WTC11 (cell line): ENCODE results near the gene SYT7.

Experiments used
- AR ChIP-seq: fragments of 250-450 bp; sonication (Bioruptor Pico); IDR thresholded peaks from 2 replicates; pipeline ENCODE4 v1.9.0; 2021; ENCODE audit warnings: mild to moderate bottlenecking
- CTCF ChIP-seq: fragments of 200-600 bp; IDR thresholded peaks from 2 replicates; pipeline ENCODE4 v1.8.0; 2022; ENCODE audit warnings: antibody characterized with exemption
- EMX1 ChIP-seq: fragments of 250-450 bp; sonication (Bioruptor Pico); IDR thresholded peaks from 2 replicates; pipeline ENCODE4 v1.8.0; 2021; ENCODE audit warnings: mild to moderate bottlenecking
- ETV6 ChIP-seq: sonication (generic); formaldehyde crosslinking; IDR thresholded peaks from 2 replicates; pipeline ENCODE4 v1.8.1; 2022; ENCODE audit warnings: mild to moderate bottlenecking, missing genetic modification reagents
- FOXK1 ChIP-seq: sonication (generic); formaldehyde crosslinking; IDR thresholded peaks from 2 replicates; pipeline ENCODE4 v1.8.0; 2022; ENCODE audit warnings: mild to moderate bottlenecking, moderate library complexity, missing genetic modification reagents
- FOXP4 ChIP-seq: sonication (generic); formaldehyde crosslinking; IDR thresholded peaks from 2 replicates; pipeline ENCODE4 v1.8.0; 2022; ENCODE audit warnings: mild to moderate bottlenecking, missing genetic modification reagents
- PREB ChIP-seq: sonication (generic); formaldehyde crosslinking; IDR thresholded peaks from 2 replicates; pipeline ENCODE4 v1.8.1; 2022; ENCODE audit warnings: mild to moderate bottlenecking, missing genetic modification reagents, moderate library complexity, borderline replicate concordance

- TF ChIP-seq PREB (CRISPR knock-in tag) (no peak), FOXK1 (CRISPR knock-in tag) (no peak), CTCF (no peak), EMX1 (CRISPR knock-in tag) (no peak), FOXP4 (CRISPR knock-in tag) (no peak), ETV6 (no peak), AR (CRISPR knock-in tag) (no peak)
Measured at GRCh38 chr11:61522881-61523280, 58.0 kb downstream of the SYT7 start.
